RPMI7951 (cell line): Measurements from ENCODE around the gene ALPK3. TPM values are rescaled to one million over a fixed set of nuclear protein-coding genes. Genes with fewer than 3 reads are reported as not detected.

Experiments
- DNase-seq: peaks from one replicate; pipeline ENCODE4 v3.0.0-alpha.2; 2012; ENCODE audit warnings: low read depth
- total RNA-seq: library from RNA; depleted of rRNA; stranded (reverse); fragments of >200 nt; shearing (Covaris generic); gene quantifications from 2 replicates; pipeline ENCODE4 v1.2.3, GENCODE V29; 2014

ALPK3 gene
- total RNA-seq, 1 experiment from 2014 or later, result 0.12 TPM

DNA sequence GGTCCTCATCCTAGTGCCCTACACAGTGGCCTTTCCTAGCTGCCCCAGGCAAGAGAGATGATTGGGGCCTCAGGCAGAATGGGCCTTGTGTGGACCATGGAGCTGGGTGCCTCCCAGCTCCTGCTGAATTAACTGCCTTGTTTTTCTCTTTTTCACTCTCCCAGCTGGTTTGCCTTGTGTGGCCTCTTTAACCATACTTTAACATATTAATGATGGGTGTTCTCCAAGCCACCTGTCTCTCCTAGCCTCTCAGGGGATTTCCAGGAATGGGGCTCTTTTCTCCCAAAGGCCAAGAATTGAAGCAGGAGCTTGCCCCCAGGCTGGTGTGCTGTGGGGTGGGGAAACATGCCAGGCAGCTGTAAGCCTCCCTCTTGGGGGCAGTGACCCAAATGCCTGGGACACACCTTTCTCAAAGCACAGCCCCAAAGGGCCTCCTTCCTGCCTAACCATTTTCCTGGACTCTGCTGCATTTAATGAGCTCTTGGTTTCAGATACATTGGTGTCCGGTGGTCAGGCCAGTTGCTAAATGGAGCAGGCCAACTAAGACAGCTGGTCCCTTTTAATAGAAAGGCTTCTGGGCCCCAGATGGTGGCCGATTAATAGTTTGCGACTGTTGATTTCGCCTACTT, 5.6 kb downstream of the ALPK3 start:
- peak; percentile 15 for DNase-seq

DNA sequence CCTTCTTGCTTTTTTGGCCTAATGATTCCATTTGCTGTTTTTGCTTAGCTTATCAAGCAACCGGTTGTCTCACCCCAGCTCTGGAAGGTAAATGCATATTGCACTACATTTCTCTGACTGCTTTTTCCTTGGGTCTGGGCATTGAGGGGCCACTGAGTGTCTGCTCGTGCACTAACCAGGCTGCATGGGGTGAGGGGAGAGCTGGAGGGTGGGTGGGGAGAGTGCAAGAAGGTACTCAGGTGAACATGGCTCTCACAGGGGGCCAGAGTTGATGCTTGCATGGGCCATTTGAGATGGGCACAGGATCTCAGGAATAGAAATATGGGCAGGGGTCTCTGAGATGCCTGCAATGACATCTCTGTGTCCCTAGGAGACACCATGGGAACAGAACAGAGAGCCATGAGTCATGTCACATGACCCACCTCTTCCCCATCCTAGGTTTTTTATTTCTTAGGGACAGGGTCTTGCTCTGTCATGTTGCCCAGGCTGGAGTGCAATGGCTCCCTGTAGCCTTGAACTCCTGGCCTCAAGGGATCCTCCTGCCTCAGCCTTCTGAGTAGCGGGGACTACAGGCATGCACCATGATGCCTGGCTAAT, 6.2 kb downstream of the ALPK3 start:
- DNase-seq, result no peak

DNA sequence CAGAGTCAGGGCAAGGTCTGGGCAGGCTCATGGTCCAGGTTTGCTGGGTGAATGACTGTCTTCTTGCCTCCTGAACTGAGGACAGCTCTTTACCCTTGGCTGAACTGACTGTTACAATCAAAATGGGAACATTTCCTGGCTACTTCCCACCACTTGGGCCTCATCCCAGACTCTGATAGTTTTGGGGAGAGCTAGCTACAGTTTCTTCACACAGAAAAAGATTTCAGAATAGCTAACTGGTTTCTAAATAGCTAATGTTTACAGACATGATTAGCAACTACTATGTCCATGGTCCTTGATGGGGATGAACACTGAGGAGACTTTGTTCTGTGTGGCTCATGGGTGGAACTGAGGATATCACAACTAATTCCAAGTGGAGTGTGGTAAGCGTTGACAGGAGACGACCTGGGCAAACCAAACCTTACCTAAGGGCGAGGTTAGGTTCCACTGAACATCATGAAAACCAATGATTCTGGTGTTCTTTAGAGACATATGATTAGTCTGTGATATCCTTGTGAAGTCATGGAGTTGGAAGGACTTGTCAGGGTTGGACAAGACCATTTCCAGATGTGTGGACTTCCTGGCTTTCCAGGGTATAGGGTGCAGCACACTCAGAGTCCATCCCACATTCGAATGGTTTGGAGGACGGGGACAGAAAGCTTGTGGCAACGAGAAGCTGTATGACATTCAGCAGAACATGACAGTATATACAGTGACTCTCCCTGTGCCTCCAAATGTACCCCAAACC, 7.3 kb downstream of the ALPK3 start:
- no peak for DNase-seq

DNA sequence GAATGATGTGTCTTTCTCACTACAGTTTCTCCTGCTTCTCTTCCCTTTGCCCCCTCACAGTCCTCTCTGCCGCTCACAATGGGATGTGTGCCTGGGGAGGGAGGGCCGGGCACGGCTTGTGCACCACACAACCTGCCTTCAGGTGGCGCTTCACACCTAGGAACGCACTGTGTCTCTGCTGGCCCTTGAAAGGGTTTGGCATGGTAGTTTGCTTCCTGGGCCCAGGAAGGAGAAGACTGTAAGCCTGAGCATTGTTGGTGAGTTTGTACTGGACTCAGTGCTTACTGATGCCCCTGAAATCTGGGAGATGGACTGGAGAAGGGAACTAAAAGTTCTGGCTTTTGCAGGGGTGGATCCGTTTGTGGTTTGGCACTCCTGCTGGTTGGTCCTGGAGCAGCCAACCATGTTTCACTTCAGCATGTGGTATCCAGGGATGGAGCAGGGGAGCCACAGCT, 9.2 kb downstream of the ALPK3 start:
- DNase-seq, result peak; percentile 36

DNA sequence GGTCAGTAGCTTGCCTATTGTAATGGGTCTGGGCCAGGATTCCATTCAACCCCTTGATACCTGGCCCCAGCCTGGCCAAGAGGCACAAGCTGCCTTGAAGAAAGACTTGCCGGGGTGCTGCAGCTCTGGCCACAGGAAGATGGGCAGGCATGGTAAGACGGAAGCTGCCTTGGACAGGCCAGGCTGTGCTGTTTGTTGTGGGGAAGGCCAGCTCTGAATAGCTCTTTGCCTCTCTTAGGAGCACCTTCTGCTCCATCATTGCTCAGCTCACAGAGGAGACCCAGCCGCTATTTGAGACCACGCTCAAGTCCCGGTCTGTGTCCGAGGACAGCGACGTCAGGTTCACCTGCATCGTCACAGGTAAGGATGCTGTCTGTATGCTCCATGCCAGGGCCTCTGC, 10.1 kb downstream of the ALPK3 start:
- DNase-seq, result no peak

DNA sequence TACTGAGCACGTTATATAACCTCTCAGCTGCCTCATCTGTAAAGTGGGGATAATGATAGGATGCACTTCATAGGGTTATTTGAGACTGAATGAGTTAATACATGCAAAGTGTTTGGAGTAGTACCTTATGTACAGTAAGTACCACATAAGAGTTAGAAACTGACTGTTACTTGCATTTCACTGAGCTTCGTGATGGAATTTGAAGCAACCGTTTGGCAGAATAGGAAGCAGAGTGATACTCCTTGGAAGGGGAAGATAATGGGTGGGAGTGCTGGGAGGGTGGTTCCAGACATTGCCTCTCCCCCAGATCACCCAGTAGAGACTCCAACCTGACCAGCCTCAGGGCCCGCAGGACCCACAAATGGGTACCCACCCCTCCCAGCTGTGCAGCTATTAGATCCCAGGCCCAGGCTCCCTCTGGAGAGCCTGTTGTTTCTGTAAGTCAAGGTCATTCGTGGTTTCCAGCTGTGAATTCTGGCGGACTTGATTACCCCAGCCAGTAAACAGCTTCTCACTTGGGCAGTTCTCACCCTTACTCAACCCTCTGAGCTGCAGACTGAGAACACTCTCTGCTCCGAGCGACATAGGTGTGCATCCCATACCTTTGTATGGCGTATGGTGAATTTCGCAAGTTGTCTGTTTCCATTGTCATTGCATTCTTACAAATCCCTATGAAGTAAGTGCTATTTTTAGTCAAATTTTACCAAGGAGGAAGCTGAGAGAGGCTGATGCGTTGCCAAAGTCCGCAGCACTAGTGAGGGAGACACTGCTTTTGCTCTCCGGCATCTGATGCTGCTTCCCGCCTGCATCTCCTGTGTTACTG, 11.1 kb downstream of the ALPK3 start:
- DNase-seq, result no peak

DNA sequence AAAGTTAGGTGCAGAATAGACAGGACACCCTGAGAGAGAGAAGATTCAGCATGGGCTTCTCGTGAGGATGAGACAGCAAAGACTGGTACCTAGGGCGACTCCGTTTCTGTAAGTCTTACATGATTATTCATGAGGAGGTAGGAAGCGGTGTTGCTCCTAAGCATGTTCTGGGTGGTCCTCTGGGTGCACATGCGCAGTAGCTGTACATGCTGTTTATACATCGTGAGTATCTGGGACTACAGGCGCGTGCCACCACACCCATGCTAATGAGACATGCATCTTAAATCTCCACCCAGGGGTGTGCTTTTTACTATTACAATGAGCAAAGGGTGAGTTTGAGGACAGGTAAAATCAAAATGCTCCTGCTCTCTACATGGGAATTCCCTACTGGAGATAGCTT, 12.3 kb downstream of the ALPK3 start:
- DNase-seq, result no peak

DNA sequence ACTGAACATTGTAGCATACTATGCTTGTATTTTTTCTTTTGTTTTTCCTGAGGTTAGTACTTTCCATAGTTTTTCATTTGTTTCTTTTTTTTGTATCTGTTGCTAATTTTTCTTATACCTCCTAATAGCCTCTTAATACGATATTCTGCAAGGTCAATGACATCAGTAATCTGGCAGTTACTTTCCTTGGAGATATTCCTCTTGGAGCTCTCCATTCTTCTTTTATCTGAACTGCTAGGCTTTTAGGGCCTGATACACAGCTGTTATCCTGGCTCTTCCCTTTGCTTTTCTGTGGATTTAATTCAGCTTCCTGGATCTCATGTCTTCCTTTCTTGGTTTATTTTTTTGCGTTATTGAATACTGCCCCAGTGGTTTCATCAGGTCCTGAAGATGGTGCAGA, 12.9 kb downstream of the ALPK3 start:
- DNase-seq, result no peak

DNA sequence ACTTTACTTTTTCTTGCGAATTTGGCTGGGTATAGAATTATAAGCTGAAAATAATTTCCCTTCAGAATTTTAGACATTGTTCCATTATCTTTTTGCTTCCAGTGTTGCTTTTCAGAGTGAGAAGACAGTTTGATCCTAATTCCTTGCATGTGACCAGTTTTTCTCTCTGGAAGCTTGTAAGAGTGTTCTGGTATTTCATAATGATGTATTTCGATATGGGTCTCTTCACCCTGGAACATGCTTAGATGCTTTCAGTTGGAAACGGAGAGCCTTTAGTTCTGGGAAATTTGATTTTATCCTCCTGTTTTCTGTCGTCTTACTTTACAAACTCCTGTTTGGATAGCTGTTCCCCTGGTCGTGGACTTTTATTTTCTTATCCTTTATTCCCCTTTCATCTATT, 13.9 kb downstream of the ALPK3 start:
- DNase-seq, result no peak

DNA sequence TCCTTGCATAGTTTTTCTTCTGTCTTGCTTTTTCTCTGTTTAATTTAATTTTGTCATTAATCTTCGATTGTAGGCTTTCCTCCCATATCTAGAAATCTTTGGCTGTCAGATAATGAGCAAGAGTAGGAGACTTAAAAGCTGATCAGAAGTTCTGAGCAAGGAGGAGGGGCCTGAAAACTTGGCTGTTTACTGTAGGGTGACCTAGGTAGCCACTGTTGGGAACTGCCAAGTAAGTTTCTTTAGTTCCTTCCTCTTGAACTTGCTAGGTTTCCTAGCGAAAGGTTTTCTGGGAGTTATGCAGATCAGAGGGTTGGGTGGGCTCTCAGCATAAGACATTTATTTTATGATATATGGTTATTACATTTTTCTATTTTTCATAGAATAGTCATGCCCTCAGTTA, 14.5 kb downstream of the ALPK3 start:
- no peak for DNase-seq

DNA sequence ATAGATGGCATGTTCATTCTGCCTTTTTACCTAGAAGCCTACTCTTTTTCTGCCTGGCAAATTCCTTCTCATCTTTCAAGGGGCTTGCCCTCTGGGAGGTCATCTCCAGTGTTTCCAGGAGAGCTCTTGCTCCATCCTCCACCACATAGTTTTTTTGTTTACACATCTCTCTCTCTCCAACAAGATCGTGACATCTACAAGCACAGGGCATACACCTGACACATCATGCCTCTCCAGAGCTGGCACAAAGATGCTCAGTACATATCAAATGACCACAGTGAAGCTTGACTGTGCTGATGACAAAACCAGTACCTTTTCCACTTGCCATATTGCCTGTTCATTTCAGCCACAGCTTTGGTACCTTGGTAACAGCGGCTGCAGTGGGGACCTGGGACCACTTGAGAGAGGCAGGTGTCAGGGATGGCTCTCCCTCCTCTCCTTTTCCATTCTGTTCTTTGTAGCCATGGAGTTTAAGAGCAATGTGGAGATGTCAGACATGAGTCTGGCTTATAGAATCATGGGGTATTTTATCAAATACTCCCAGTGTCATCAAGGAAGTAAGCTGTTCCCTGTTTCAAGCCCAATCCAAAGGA, 15.4 kb downstream of the ALPK3 start:
- no peak for DNase-seq

DNA sequence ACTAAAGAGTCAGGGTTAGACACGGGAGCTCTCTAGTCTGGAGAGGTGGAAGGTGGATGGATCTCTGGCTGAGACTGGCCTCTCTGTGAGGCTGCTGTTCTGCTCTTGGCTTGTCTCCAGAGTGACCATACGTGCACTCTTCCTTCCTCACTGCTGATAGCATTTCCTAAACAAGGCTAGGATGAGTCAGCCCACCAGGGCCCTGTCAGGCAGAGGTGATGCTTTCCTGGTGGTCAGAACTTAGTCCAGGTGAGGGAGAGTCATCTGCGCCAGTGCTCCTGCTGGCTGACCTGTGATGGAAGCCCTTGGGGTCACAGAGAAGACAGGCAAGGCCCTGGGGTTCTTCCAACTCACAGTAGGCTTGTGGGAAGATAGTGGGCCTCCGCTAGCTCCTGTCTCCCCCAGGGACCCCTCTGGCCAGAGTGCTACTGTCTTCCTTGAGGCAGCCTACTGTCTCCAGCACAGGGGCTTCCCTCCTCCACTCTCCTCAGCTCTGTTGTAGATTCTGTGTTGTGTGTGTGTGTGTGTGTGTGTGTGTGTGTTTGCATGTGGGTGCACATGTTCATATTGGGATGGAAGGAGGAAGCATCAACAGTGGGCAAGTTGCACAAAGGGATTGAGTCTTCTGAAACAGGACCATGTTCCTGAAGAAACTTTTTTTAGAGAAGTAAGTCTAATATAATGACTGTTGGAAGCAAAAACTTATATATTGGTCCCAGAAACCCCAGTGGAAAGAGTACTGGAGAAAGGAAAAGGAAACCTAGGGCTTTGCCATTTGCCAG, 16.5 kb downstream of the ALPK3 start:
- peak; percentile 64 for DNase-seq

DNA sequence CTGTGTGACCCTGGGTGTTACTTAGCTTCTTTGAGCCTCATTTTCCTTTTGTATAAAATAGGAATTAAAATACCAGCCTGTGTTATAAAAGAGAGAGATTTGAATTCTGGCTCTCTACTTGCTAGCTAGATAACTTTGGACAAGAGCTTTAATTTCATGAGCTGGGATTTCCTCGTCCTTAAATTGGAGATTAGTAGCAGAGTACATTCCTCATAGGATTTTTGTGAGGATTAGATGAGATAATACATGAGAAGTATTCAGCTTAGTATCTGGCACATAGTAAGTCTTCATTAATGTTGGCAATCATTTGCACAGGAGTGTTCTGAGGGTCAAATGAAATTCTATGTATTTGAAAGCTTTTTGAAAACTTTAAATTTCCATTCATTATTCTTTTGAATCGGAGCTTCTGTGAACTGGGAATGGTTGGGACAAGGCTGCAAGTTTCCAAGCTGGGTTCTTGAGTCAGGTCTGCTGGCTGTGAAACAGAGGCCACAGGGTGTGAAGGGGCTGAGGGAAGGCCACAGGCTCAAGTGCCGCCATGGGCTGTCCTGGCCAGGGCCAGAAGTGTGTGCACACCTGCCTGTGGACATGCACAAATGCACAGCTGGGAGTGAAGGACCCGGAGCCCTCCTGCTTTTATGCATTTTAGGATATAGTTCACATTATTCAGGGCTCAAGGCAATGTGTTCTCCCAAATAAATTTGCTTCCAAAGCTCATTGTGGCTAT, 17.2 kb downstream of the ALPK3 start:
- no peak for DNase-seq

DNA sequence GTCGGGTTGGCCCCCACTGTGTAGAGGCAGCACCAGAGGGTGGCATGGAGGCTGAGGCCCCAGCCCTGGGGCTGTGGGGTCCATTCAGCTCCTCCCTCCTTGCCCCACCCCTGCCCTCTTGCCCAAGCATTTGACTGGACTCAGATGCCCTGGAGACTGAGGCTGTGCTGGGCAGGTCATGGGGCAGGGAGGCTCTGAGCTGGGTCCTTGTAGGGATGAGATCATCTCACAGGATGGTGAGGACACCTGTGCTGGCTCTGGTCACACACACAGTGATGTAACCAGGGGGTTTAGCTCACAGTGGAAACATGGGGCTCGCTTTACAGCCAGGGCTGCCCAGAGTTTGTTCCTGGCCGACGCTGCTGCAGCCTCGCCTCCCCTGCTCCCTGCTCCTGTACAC, 17.8 kb downstream of the ALPK3 start:
- no peak for DNase-seq

DNA sequence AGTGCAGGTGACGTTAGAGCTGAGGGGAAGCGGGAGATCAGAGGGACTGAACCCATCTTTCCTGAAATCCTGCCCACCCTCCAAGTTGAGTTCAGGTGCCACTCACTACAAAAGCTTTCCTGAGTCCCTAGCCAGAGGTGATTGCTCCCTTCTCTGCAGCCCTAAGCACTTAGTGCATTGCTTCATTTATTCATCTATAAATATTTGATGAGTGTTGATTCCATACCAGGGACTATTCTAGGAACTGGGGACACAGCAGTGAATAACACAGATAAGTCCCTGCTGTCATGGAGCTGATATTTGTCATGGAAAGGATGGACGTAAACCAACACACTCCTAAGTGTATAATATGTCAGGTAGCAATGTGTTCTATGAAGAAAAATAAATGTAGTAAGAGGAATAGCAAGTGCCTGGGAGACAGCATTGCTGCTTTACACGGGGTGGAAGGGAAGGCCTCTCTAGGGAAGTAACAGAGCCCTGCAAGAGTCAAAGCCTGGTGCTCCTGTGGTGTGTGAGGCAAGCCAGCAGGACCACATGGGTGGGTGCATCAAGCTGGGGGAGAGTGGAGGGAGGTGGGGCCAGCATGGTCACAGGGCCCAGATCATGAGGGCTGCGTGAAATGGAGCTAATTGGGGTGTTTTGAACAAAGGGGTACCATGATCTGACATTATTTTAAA, 18.6 kb downstream of the ALPK3 start:
- DNase-seq, result no peak

DNA sequence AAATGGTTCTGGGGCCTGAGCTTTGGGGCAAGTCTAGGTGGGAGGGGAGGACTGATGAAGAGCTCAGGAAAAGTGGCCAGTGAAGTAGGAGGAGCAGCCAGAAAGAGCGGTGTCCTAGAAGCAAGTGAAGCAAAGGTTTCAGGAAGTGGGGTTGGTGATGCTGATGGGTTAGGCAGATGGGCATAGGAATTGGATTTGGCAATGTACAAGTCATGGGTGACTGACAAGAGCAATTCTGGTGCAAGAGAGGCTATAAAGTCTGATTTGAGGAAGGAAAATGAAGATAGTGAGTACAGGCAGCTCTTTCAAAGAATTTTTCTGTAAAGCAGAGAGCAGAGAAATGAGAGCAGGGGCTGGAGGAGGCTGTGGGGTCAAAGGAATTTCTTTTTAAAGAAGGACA, 19.7 kb downstream of the ALPK3 start:
- DNase-seq, result no peak

DNA sequence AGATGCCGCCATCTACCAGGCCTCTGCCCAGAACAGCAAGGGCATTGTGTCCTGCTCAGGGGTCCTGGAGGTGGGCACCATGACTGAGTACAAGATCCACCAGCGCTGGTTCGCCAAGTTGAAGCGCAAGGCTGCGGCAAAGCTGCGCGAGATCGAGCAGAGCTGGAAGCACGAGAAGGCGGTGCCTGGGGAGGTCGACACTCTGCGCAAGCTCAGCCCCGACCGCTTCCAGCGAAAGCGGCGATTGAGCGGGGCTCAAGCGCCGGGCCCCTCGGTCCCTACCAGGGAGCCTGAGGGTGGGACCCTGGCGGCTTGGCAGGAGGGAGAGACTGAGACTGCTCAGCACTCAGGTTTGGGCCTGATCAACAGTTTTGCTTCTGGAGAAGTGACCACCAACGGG, 22.6 kb downstream of the ALPK3 start:
- no peak for DNase-seq

DNA sequence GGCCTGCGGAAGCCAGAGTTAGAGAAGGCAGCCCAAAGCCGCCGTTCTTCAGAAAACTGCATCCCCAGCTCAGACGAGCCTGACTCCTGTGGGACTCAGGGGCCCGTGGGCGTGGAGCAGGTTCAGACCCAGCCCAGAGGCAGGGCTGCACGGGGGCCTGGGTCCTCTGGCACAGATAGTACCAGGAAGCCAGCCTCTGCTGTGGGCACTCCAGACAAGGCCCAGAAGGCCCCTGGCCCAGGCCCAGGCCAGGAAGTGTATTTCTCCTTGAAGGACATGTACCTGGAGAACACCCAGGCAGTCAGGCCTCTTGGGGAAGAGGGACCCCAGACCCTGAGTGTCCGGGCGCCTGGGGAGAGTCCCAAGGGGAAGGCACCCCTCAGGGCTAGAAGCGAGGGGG, 23.1 kb downstream of the ALPK3 start:
- no peak for DNase-seq

DNA sequence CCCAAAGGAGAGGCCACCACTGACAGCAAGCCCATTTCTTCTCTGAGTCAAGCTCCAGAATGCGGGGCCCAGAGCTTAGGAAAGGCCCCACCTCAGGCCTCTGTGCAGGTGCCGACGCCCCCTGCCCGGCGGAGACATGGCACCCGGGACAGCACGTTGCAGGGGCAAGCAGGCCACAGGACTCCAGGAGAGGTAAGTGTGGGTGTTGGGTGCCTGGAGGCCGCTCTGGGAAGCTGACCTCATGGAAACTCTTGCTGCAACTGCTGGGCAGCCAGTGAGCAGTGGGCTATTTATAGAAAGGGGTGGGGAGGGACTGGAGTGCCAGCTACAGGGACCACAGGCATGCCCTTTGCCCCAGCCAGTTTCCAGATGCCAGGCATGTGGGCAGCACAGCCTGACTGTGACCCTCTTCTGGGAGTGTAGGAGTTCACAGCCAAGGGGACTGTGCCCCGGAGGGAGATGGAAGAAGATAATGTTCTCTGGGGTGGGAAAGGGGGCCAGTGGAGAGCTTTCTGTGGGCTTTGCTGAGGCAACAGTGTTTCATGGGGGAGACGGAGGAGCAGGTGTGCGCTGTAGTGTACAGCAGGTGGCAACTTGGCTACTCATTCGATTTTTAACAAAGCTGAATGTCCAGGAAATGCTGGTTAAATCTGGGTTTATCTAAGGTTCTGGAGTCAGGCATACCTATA, 23.7 kb downstream of the ALPK3 start:
- DNase-seq, result peak; percentile 84
